SK-N-SH (cell line): ENCODE data around the gene CRLF2.

Experiments used
- RAD21 ChIP-seq: IDR thresholded peaks from 2 replicates; pipeline ENCODE4 v1.6.1; 2012; ENCODE audit warnings: mild to moderate bottlenecking, low read length
- TF ChIP-seq, protein P1 (sequence below): IDR thresholded peaks from 2 replicates; pipeline ENCODE4 v1.4.0; 2012; ENCODE audit warnings: low read depth, borderline replicate concordance
- TF ChIP-seq, protein P2 (sequence below): fragments of 200-600 bp; sonication (generic); IDR thresholded peaks from 2 replicates; pipeline ENCODE4 v1.6.1; 2017; ENCODE audit warnings: antibody characterized with exemption, mild to moderate bottlenecking, moderate library complexity

- TF ChIP-seq RAD21 = no peak
- TF ChIP-seq, protein P1, sequence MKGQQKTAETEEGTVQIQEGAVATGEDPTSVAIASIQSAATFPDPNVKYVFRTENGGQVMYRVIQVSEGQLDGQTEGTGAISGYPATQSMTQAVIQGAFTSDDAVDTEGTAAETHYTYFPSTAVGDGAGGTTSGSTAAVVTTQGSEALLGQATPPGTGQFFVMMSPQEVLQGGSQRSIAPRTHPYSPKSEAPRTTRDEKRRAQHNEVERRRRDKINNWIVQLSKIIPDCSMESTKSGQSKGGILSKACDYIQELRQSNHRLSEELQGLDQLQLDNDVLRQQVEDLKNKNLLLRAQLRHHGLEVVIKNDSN = no peak
- TF ChIP-seq, protein P2, sequence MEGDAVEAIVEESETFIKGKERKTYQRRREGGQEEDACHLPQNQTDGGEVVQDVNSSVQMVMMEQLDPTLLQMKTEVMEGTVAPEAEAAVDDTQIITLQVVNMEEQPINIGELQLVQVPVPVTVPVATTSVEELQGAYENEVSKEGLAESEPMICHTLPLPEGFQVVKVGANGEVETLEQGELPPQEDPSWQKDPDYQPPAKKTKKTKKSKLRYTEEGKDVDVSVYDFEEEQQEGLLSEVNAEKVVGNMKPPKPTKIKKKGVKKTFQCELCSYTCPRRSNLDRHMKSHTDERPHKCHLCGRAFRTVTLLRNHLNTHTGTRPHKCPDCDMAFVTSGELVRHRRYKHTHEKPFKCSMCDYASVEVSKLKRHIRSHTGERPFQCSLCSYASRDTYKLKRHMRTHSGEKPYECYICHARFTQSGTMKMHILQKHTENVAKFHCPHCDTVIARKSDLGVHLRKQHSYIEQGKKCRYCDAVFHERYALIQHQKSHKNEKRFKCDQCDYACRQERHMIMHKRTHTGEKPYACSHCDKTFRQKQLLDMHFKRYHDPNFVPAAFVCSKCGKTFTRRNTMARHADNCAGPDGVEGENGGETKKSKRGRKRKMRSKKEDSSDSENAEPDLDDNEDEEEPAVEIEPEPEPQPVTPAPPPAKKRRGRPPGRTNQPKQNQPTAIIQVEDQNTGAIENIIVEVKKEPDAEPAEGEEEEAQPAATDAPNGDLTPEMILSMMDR = no peak
Observed at GRCh38 chrX:1213971-1214370, 1.5 kb upstream of the CRLF2 start.
